ENCODE measurements around the gene AHNAK. TPM values are rescaled to one million over a fixed set of nuclear protein-coding genes. Genes with fewer than 3 reads are reported as not detected.
A peak's percentile ranks its signal among the peaks of the same experiment; 100 is the strongest.
"Not testable (repeated sequence)": the region's sequence is repeated elsewhere in the genome, so short reads cannot be mapped to it uniquely, and the experiment has no call there.

AHNAK gene
- total RNA-seq, 2 donors from 2014 or later = 329 to 404 TPM

DNA sequence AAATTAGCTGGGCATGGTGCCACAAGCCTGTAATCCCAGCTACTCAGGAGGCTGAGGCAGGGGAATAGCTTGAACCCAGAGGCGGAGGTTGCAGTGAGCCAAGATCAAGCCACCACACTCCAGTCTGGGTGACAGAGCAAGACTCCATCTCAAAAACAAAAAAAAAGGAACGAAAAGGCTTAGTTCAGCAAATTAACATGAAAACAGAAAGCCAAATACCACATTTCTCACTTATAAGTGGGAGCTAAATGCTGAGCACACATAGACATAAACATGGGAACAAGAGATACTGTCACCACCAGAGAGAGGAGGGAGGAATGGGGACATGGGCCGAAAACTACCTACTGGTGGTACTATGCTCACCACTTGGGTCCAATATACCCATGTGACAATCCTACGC, 89.1 kb downstream of the AHNAK start:
- intact Hi-C loops (cut with DNase I) = no loop called here
- no peak for DNase-seq
- ATAC-seq = no peak

DNA sequence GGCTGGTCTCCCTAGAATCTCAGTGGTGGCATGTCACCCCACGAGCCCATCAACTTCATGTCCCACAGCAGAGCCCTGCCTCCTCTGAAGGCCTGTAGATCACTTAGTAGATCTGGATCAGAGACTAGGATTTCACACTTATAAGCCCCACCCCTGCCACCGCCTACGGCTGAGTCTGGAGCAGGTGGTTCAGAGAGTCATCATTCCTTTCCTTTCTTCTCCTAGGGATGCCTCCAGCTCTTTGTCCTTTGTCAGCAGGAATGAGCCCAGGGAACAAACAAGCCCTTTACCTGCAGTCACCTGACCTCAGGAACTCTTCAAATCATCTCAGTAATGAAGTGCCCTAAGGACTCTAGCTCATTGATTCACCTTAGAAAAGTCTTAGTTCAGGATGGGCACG, 90.0 kb downstream of the AHNAK start:
- no peak for ATAC-seq
- intact Hi-C loops (cut with DNase I) = no loop called here
- DNase-seq = no peak

DNA sequence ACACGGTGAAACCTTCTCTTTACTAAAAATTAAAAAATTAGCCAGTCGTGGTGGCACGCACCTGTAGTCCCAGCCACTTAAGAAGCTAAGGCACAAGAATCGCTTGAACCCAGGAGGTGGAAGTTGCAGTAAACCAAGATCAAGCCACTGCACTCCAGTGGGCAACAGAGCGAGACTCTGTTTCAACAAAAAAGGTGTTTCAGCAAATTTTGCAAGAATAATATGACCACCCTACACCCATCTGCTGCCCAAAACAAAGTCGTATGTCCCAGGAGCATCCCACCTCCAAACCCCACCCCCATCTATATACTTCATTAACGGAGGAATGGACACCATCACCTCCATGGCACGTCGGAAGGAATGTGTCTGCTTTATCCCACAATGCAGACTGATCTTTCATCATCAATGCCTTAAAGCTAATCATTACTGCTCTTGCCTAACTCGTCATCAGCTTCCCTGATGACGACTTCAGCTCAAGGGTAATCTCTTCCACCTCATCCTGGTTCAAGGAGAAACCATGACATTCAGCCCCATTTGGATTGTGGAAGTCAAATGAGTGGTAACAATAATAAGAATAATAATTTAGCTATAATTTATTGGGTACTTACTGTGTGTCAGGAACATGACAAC, 93.7 kb downstream of the AHNAK start:
- DNase-seq (no peak), ATAC-seq (no peak)
- intact Hi-C loops (cut with DNase I) = no loop called here

DNA sequence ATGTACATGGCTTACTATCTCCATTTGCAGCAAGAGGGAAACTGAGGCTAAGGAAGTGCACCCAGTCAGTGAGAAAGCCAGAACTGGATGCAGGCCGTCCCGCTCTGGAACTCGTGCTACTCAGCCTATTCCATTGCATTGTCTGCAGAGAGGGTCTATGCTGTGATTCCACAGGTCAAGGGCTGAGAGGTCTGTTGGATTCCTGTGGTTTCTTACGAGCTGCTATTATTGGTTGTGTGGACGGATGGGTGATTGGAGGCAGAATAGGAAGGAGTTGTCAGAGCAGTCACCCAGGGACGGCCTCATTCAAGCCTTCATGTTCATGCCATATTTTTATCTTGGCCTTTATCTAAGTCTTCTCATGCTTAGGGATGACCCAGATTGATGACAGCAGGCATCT, 94.3 kb downstream of the AHNAK start:
- ATAC-seq (no peak), DNase-seq (no peak)
- intact Hi-C loops (cut with DNase I) = no loop called here

DNA sequence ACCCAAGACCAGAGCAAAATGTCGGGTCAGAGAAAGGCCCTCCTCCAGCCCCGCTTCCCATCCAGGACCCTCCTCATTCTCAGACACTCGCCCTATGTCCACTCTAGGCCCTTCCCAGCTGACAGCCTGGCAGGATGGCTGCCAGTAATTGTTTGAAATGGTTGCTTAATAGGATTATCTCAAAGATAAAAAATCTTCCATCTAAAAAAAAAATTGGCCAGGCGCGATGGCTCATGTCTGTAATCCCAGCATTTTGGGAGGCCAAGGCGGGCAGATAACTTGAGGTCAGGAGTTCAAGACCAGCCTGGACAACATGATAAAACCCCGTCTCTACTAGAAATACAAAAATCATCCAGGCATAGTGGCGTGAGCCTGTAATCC, 95.4 kb downstream of the AHNAK start:
- DNase-seq = no peak
- intact Hi-C loops (cut with DNase I) = no loop called here
- no peak for ATAC-seq

DNA sequence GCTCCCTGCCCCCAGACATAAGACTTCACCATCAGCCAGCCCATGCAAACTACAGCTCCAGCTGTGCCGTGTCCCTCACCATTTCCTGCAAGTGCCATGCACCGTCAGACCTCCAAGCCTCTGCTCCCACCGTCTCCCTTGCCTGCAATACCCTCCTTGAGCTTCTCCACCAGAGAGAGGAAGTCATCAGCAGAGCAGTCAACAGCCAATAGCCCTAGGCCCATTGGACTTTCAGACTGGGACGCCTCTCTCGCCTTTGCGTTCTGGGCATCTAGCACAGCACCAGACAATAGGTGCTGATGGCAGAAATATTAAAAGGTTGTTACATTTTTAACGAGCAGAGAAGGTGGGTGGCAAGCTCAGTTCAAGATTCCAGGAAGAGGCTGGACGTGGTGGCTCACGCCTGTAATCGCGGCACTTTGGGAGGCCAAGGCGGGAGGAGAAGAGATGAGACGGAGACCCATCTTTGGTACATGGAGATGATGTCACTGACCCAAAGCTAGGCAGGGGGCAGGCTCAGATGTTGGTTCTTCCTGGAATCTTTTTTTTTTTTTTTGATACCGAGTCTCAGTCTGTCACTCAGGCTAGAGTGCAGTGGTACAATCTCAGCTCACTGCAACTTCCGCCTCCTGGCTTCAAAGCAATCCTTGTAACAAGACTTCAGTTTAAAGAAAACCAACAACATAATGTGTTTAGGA, 95.9 kb downstream of the AHNAK start:
- ATAC-seq (no peak), DNase-seq (no peak)
- intact Hi-C loops (cut with DNase I) = no loop called here

DNA sequence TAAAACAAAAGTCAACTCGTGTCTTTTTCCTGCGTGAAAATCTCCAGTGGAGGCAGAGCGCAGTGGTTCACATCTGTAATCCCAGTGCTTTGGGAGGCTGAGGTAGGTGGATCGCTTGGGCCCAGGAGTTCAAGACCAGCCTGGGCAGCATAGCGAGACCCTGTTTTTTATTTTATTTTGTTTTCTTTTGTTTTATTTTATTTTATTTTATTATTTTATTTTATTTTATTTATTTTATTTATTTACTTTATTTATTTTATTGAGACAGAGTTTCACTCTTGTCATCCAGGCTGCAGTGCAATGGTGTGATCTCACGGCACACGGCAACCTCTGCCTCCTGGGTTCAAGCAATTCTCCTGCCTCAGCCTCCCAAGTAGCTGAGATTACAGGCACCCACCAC, 96.7 kb downstream of the AHNAK start:
- intact Hi-C loops (cut with DNase I); ATAC-seq; DNase-seq: not testable (repeated sequence)

DNA sequence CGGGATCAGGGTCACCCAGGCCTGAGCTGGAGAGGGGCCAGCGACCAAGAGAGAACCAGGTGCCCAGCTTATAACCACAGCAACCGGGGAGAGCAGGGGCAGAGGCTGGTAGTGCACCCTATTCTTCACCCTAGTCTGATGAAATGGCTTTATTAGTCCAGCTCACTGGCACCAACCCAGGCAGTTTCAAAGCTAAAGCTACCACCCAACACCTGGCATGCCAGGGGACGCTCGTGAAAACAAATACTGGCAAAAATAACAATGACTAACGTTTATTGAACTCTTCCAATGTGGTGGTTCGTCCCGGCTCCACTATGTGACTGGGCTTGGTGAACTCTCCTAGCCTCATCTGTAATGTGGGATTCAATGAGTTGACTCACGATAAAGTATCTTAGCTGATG, 97.2 kb downstream of the AHNAK start:
- ATAC-seq (no peak), DNase-seq (no peak)
- intact Hi-C loops (cut with DNase I) = no loop called here

DNA sequence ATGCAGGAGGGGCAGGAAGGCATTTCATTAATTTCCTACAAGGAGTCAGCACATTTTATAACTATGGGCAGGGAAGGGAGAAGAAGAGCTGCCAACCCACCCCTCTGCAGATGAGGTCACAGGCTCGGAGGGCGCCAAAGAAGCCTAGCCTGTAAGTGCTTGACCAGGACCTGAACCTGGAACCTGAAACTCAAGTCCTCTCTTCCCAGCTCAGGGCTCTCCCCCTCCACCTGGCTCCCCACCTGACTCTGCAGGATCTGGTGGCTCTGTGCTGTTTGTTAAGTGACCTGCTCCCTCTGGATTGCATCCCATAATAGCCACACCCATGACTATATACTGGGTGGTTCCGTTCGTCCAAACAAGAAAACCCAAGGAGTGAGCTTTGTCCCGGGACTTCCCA, 100.5 kb downstream of the AHNAK start:
- no peak for ATAC-seq
- DNase-seq = peak; percentile 43
- intact Hi-C loops (cut with DNase I) = no loop called here

DNA sequence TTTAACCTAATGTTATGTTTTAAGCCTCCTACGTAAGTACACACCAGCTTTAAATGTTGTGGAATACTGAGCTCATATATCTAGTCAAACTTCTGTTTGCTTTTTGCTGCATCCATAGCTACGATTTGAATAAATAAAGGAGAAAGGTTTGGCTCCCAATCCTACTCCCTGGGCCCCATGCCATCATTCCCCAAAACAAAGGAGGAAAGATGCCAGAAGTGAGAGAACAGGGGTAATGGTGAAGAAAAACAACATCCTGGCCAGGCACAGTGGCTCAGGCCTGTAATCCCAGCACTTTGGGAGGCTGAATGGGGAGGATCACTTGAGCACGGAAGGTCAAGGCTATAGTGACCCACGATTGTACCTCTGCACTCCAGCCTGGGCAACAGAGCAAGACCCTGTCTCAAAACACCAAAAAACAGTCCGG, 101.3 kb downstream of the AHNAK start:
- DNase-seq (peak; percentile 61), ATAC-seq (peak; percentile 39 to 45)
- intact Hi-C loops (cut with DNase I) = no loop called here

DNA sequence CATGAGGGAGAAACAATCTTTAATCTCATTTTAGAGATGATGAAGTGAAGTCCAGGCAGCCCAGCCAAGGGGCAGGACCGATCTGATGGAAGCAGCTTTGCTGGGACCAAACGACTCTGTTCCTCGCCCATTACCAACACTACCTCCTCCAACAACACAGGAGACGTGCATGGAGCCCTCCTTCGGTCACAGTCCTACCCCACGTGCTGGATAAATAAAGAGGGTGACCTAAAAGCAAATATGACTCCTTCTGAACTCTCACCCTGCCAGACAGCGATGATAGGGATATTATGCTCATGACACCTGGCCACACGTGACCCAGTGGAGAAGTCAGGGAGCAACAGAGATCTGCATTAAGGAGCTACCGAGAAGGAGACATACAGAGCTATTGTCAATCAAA, 101.8 kb downstream of the AHNAK start:
- intact Hi-C loops (cut with DNase I) = no loop called here
- peak in 1 of 2 donors; percentile 20 for ATAC-seq
- DNase-seq = no peak

DNA sequence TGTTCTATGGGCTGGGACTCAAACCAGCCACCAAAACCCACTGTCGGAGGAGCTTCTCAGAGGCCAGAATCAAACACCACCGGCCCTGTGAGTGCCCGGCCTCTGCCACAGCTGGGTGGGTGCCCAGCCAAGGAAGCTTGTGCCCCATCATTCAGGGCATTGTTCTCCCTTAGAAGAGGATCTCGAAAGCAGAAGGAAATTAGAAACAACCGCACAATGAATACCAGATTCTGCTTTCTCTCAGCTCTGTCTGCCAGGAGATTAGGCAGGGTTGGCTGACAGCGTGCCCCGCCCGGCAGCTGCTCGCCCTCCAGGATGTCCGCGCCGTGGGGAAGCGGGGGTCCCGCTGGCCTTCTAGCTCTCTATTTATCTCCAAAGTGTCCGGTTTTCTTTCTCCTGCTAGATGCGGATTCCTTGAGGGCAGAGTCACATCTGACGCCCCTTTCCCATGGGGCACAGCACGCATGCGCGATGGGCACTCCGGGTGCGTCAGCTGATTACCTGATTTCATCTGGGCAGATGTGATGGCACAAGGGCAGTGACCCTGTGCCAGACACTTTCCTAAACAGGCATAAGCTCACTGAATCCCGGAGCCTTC, 102.3 kb downstream of the AHNAK start:
- DNase-seq (peak; percentile 73), ATAC-seq (peak; percentile 60 to 66)
- intact Hi-C loops (cut with DNase I) = no loop called here

DNA sequence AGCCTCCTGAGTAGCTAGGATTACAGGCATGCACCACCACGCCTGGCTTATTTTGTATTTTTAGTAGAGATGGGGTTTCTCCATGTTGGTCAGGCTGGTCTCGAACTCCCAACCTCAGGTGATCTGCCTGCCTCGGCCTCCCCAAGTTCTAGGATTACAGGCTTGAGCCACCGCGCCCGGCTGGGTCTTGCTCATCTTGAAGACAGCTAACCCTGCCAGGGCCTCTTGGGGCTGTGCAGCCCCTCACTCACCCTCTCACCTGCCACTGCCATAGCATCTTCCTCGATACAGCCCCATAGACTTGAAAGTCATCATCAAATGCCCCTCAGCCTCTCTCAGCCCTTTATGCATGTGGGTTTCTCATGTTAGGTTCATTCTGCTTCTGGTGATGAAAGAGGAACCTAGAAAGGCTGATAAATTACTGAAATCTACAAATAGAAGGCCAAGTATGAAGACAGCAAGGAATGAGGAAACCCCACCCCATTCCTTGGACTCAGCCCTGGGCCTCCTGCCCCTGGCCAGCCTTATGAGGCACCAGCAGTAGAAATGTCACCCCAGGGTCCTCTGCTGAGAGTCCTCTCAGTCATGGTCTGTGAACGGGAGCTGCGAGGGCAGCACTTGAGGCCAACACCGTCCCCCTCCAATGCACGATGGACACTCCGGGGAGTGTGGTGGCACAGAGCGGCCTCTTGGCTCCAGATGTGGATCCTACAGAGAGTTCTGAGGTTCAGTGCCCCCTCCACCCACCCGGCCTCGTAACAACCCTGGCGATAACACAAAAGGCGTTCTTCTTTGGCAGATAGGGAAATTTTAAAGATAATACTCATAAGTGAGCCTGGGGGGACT, 103.0 kb downstream of the AHNAK start:
- ATAC-seq = peak; percentile 60 to 69
- intact Hi-C loops (cut with DNase I) = no loop called here
- DNase-seq = peak; percentile 49

DNA sequence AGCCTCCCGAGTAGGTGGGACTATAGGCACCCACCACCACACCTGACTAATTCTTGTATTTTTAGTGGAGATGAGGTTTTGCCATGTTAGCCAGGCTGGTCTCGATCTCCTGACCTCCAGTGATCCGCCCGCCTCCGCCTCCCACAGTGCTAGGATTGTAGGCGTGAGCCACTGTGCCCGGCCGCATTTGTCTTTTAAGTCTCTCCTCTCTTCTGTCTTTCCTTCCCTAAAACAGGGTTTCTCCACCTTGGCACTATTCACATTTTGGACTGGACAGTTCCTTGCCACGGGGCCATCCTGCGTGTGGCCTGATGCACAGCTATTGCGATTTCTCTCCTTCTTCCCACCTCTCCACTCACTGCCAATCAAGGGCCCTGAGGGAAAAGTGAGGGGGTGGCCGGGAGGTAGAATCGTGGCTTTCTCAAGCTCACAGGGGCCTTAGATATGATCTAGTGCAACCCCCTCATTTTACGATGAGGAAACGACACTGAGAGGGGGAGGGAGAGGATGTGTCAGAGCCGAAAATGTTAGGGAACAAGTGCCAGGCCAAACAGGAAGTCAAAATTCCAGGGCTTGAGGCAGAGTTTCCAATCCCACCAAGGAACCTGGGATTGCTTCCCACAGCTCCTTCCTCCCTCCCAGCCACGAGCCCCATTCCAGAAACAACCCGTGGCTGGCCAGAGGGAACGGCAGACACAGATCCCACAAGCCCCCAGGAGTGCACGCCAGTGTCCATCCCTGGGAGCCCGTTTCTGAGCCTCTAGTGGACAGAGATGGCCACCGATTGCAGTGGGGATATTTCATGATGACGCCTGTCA, 106.6 kb downstream of the AHNAK start:
- ATAC-seq (peak; percentile 28 to 42), DNase-seq (peak; percentile 70)
- intact Hi-C loops (cut with DNase I) = no loop called here

DNA sequence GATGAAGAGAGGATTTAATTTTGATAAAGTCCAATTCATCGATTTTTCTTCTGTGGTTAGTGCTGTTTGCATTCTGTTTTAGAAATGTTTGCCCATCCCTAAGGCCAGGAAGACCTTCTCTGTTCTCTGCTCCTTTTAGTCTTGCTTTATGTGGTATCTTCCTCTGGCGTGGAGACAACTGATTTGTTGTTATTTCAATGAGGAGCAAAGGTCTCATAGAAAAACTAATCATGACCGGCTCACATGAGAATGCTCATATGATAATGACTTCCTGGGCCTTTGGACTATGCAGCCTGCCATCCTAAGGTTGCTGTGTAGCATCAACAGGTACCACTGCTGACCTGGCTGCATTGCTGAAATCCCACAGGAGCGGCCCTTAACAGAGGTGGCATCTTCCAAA, 108.0 kb downstream of the AHNAK start:
- ATAC-seq (no peak), DNase-seq (no peak)
- intact Hi-C loops (cut with DNase I) = no loop called here

DNA sequence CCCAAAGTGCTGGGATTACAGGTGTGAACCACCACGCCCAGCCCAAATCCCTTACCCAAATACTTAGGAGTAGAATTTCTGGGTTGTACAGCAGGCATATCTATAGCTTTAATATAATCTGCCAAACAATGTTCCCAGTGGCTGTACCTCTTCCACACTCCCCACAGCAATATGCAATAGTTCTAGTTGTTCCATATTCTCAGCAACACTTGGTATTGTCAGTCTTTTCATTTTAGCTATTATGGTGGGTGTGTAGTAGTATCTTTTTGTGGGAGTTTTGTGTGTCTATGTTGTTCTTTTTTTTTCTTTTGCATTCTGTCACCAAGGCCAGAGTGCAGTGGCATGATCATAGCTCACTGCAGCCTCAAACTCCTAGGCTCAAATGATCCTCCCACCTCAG, 109.0 kb downstream of the AHNAK start:
- intact Hi-C loops (cut with DNase I) = no loop called here
- DNase-seq (no peak), ATAC-seq (no peak)

DNA sequence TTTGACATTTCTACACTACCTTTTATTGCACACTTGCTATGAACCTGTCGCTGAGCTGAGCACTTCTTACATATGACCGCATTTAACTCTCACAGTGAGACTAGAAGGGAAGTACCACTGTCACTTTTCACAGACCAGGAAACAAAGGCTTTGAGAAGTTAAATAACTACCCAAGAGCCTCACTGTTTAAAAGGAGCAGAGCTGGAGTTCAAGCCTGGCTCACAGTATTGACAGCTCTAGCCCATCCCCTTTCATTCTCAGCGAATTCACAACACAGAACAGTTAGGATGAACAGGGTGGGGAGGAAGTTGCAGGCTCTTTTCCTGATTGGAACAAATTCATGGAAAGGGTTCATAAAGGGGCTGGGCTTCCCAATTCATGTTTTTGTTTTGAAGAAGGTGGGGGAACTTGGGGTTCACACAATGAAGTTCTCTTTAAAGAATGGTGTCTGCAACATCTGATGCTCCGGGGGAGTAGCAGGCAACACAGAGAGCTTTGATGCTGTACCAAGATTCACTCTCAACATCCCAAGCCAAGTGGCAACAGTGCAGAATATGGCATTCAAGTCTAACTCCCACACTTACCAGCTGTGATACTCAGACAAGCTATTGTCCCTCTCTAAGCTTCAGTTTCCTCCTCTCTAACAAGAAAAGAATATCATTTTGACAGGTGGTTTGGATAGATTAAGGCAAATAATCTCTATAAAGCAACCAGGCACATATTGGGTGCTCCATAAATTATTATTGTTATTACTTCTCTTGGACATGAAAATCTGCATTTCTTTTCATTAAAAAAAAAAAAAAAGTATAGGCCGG, 110.6 kb downstream of the AHNAK start:
- ATAC-seq = no peak
- intact Hi-C loops (cut with DNase I) = no loop called here
- no peak for DNase-seq

DNA sequence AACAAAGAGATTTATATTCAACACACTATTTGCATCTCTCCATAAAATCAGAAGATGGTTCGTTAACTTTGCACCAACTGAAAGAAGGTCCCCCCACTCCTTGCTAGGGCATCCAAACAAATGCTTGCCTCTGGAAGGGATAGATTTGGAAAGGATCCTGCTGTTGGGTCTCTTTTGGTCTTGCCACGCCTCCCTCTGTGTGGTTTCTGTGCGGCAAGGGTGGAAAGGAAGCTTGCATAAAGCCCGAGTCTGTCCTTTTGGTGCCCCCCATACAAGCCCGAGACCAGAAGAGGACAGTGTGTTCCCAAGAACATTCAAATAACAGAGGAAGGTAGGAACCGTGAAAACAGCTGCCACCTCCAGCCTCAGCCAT, 112.7 kb downstream of the AHNAK start:
- ATAC-seq = peak in 1 of 2 donors; percentile 30
- DNase-seq = no peak
- intact Hi-C loops (cut with DNase I) = no loop called here
